PC-9 (cell line): ENCODE measurements around the gene CD151.

ENCODE experiments used
- CTCF ChIP-seq: fragments of 200-600 bp; sonication (generic); conservative IDR thresholded peaks from 2 replicates; pipeline ENCODE4 v1.6.1; 2017; ENCODE audit warnings: mixed run types, antibody characterized with exemption, mild to moderate bottlenecking, moderate library complexity
- EZH2 ChIP-seq: fragments of 200-600 bp; sonication (generic); IDR thresholded peaks from 2 replicates; pipeline ENCODE4 v1.8.0; 2017; ENCODE audit warnings: antibody characterized with exemption, low read depth

DNA sequence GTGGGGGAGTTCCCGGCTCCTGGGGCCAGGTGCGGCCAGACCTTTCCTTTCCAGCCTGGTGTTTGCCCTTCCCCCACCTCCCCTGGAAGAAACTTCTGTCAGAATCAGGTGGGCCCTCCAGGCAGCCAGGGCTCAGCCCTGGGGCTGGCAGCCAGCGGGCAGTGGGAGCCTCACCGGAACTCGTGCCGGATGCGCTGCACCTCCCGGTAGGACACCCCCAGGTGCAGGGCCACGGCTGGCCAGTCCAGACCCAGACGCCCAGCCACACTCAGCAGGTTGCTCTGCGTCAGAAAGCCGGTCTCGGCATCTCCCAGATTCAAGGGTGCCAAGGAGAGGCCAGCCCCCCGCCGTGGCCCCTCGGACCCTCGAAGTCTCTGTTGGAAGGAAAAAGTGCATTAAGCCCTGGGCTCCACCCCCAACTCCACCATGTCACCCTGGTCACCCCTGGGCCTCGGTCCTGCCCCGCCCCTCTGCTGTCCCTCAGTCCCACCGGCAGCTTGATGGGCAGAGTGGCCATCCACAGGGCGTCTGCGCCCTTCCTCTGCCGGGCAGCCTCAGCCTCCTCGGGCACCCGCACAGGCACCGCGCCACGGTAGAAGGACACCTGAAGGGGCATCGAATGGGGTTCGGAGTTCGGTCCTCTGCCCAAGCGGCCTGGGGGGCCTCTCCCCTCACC, 33.0 kb upstream of the CD151 start:
- TF ChIP-seq CTCF (no peak), EZH2 (no peak)
